Stimulated activated naive CD8-positive, alpha-beta T cell treated with anti-CD3 and anti-CD28 coated beads, Interleukin-15, Interleukin-2, amounts not matched to agents 100 U/mL and 50 U/mL, for 24 hours (primary cell): ENCODE measurements around the gene RASEF.
A peak's percentile ranks its signal among the peaks of the same experiment; 100 is the strongest.
"Not testable (repeated sequence)": the region's sequence is repeated elsewhere in the genome, so short reads cannot be mapped to it uniquely, and the experiment has no call there.

Source experiments
- ATAC-seq: fragments of 150-1000 bp; cut with Tn5 transposase; one replicate; pipeline ENCODE4 v1.10.0; 2021
- DNase-seq: peaks from one replicate; pipeline ENCODE4 v3.0.0; 2021

RASEF gene

GRCh38 chr9:83062651-83063527 is at the start of gene RASEF:
Gene RASEF (minus strand): TSS chr9:83063142. CDS start chr9:83062867, 275 bp downstream.
- DNase-seq = peak; percentile 2
- peak; percentile 36 for ATAC-seq

- ATAC-seq (no peak), DNase-seq (no peak)
Measured at GRCh38 chr9:83111169-83111568, 48.2 kb upstream of the RASEF start.

- no peak for DNase-seq
Measured at GRCh38 chr9:83109296-83109695, 46.4 kb upstream of the RASEF start.

GRCh38 chr9:83108208-83108607 is 45.3 kb upstream of the RASEF start:
- DNase-seq = no peak
- ATAC-seq = no peak

More at GRCh38 chr9:83109296-83109695, 46.4 kb upstream of the RASEF start:
- ATAC-seq = no peak

- no peak for ATAC-seq
- DNase-seq = no peak
Measured at GRCh38 chr9:83106772-83107171, 43.8 kb upstream of the RASEF start.

GRCh38 chr9:83106263-83106662 is 43.3 kb upstream of the RASEF start:
- DNase-seq = no peak
- ATAC-seq = no peak

- DNase-seq (no peak), ATAC-seq (no peak)
Measured at GRCh38 chr9:83097633-83098032, 34.7 kb upstream of the RASEF start.

GRCh38 chr9:83093311-83093710 is 30.4 kb upstream of the RASEF start:
- not testable (repeated sequence) for ATAC-seq, DNase-seq

- no peak for DNase-seq
- no peak for ATAC-seq
Measured at GRCh38 chr9:83081846-83082245, 18.9 kb upstream of the RASEF start.

- ATAC-seq (no peak), DNase-seq (no peak)
Measured at GRCh38 chr9:83081010-83081409, 18.1 kb upstream of the RASEF start.

- not testable (repeated sequence) for DNase-seq, ATAC-seq
Measured at GRCh38 chr9:83075932-83076331, 13.0 kb upstream of the RASEF start.

- ATAC-seq, DNase-seq: not testable (repeated sequence)
Measured at GRCh38 chr9:83072498-83072897, 9.6 kb upstream of the RASEF start.

GRCh38 chr9:83071626-83072025 is 8.7 kb upstream of the RASEF start:
- DNase-seq (no peak), ATAC-seq (no peak)

- DNase-seq = no peak
- no peak for ATAC-seq
Measured at GRCh38 chr9:83070261-83070660, 7.3 kb upstream of the RASEF start.

- ATAC-seq (no peak), DNase-seq (no peak)
Measured at GRCh38 chr9:83069651-83070050, 6.7 kb upstream of the RASEF start.

- DNase-seq (no peak), ATAC-seq (no peak)
Measured at GRCh38 chr9:83068414-83068813, 5.5 kb upstream of the RASEF start.

- DNase-seq (no peak), ATAC-seq (no peak)
Measured at GRCh38 chr9:83067579-83067978, 4.6 kb upstream of the RASEF start.

GRCh38 chr9:83066771-83067170 is 3.8 kb upstream of the RASEF start:
- ATAC-seq = no peak
- no peak for DNase-seq

GRCh38 chr9:83065233-83065632 is 2.3 kb upstream of the RASEF start:
- ATAC-seq = no peak
- DNase-seq = no peak

GRCh38 chr9:83061990-83062650 is 822 bp downstream of the RASEF start:
- DNase-seq (no peak), ATAC-seq (no peak)

- ATAC-seq (no peak), DNase-seq (no peak)
Measured at GRCh38 chr9:83061036-83061435, 1.9 kb downstream of the RASEF start.

- no peak for DNase-seq
- no peak for ATAC-seq
Measured at GRCh38 chr9:83060556-83060955, 2.4 kb downstream of the RASEF start.

- ATAC-seq = no peak
- no peak for DNase-seq
Measured at GRCh38 chr9:83059417-83059816, 3.5 kb downstream of the RASEF start.
